Right ventricle myocardium superior (tissue), 1 donor: ENCODE measurements around the gene LKAAEAR1. TPM values are rescaled to one million over a fixed set of nuclear protein-coding genes. Genes with fewer than 3 reads are reported as not detected.

Experiments used
- ATAC-seq: fragments of 200-7000 bp; cut with Tn5 transposase; one replicate; pipeline ENCODE4 v1.9.1; 2020; ENCODE audit warnings: mild to moderate bottlenecking; ENCODE audit not compliant: poor library complexity
- DNase-seq: peaks from one replicate; pipeline ENCODE4 v3.0.0-alpha.2; 2020
- intact Hi-C: fragments of 100-400 bp; cut with DNase I; formaldehyde crosslinking; loops from one replicate; pipeline ENCODE4 v1.11.2; 2022
- total RNA-seq: library from RNA; stranded (reverse); fragmentation: NEBNext Ultra II Directional; extraction: Animal tissue kit (Norgen Biotek cat#: 25700); gene quantifications from one replicate; pipeline ENCODE4 v1.2.1, GENCODE V29; 2021
- donor health status: DM: no; HTN: yes; CAD: no; lungs with severe emphysema.

The LKAAEAR1 gene
- total RNA-seq, 1 donor from 2014 or later, result not detected

DNA sequence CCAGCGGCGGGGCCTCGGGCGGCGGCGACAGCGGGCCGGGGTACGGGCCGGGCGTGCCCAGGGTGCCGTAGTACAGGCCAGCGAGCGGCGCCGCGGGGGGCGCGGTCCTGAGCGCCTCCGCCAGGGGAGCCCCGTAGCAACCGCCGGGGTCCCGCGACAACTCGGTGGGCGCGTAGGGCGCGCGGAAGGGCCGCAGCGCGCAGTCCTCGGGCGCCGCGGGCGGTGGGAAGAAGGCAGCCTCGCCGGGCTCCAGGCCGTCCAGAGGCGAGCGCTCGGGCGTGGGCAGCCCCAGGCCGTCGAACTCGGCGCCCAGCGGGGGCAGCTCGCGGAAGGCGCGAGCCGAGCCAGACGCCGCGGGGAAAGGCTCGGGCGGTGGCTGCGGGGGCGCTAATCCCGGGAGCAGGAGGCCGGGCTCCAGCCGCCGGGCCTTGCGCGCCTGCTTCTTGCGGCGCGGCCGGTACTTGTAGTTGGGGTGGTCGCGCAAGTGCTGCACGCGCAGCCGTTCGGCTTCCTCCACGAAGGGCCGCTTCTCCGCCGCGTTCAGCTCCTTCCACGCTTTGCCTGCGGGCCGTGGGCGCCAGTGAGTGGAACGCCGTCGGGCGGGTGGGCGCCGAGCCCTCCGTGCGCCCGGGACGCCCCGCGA, 35.7 kb downstream of the LKAAEAR1 start:
- no peak for DNase-seq
- ATAC-seq, result no peak

DNA sequence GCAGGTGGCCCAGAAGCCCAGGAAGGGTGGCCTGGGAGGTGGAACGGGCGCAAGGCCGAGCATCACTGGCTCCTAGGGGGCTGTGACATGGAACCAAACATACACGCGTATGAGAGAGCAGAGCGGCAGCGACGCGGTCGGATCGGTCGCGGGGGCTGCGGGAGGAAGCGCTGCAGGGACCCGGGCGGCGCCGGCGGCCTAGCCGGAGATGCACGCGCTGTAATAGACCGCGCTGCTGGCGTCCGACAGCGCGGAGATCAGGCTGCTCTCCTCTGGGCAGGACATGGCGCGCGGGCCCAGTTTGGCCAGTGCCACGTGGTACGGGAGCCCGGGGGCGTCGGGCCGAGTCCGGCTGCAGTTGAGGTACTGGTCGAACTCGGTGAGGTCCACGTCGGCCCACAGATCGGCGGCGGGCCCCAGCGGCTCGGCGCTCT, 36.2 kb downstream of the LKAAEAR1 start:
- ATAC-seq, result no peak
- intact Hi-C loops, result loop anchor here (10.0 kb wide), 1 partner anchor 67 kb away; no protein-coding TSS in a partner anchor
- DNase-seq, result no peak

More for the DNA sequence above, 35.7 kb downstream of the LKAAEAR1 start:
- intact Hi-C loops, result loop anchor here (10.0 kb wide), 1 partner anchor 66 kb away; no protein-coding TSS in a partner anchor

GRCh38 chr20:64047046-64047389, 37.2 kb downstream of the LKAAEAR1 start:
- intact Hi-C loops, result loop anchor here (10.0 kb wide), 1 partner anchor 68 kb away; no protein-coding TSS in a partner anchor
- ATAC-seq, result no peak
- no peak for DNase-seq

DNA sequence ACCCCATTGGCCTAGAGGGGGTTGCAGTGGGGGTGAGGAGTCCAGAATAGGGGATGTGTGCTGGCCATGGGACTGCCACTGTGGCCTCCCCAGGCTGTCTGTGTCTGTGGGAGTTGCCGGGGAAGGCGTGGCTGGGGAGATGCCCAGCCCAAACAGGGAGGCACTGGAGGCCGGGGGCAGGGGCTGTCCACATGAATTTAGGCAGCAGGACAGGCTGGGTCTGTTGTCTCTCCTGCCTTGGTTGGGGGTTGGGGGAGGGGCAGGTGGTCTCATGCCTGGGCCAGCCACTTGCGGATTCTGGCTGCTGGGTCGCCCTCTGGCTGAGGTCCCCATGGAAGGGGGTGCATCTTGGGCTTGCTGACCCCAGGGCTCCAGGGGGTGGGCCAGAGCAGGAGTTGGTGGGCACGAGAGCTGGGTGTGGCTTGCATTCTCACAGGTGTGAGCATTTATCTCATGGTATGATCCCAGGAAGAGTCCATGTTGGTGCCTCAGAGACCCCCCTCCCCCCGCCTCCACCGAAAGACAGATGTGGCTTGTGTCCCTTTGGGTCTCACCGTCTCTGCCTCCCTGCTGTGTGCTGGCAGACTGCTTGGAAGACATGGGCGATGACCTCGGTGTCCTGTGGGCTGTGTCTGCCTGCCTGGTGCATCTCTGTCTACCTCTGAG, 38.7 kb downstream of the LKAAEAR1 start:
- peak; percentile 5 for ATAC-seq
- intact Hi-C loops, result loop anchor here (10.0 kb wide), 1 partner anchor 69 kb away; no protein-coding TSS in a partner anchor
- DNase-seq, result no peak

GRCh38 chr20:64044484-64045247, 39.5 kb downstream of the LKAAEAR1 start:
- ATAC-seq, result peak; percentile 36
- intact Hi-C loops, result loop anchor here (10.0 kb wide), 1 partner anchor 70 kb away; no protein-coding TSS in a partner anchor

DNA sequence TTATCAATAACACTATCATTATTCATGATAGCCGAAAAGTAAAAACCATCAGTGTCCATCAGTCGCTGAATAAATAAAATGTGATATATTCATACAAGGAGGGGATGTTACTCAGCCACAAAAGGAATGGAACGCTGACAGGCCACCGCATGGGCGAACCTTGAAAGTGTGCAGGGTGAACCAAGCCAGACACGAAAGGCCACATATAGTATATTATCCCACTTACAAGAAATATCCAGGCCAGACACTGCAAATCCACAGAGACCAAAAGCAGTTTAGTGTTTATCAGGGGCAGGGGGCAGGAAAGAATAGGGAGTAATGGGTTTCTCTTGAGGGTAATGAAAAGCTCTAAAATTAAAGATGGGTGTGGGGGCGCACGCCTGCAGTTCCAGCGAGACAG, 40.4 kb downstream of the LKAAEAR1 start:
- DNase-seq (no peak), ATAC-seq (no peak)
- intact Hi-C loops, result loop anchor here (10.0 kb wide), 1 partner anchor 71 kb away; no protein-coding TSS in a partner anchor

More at GRCh38 chr20:64044484-64045247, 39.5 kb downstream of the LKAAEAR1 start:
- no peak for DNase-seq

DNA sequence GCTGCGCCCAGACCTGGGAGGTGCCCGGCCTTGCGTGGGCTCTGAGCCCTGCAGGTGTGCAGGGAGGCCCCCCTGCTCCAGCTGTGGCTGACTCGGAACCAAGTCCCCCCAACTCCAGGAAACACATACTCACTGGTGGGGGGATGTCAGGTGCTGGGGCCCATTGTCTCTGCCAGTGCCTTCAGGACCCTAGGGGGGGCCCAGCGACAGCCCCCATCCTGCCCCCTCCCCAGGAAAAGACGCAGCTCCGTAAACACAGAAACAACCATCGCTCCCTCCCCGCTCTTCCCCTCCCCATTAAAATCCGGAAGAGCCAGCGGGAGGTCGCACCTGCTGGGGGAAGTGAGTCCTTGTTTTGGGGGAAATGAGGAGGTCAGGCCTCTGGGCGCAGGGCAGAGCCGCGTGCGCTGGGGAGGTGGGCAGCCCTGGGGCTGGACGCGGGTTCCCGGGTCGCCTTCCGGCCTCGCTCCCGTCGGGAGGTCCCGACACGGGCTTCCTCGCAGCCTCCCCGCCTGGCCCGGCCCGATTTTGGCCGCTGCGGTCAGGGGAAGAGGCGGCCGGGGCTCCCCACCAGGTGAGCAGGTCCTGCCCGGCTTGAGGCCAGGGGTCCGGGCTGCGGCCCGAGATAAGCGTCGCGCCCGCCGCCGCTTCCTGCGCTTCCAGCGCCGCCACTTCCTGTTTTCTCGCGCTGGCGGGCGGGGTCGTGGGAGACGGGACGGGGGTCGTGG, 42.0 kb downstream of the LKAAEAR1 start:
- no peak for DNase-seq
- ATAC-seq, result no peak
- intact Hi-C loops, result loop anchor here (10.0 kb wide), 1 partner anchor 73 kb away; no protein-coding TSS in a partner anchor

GRCh38 chr20:64041781-64042053, 42.5 kb downstream of the LKAAEAR1 start:
- DNase-seq (no peak), ATAC-seq (no peak)
- intact Hi-C loops, result loop anchor here (10.0 kb wide), 1 partner anchor 73 kb away; no protein-coding TSS in a partner anchor

DNA sequence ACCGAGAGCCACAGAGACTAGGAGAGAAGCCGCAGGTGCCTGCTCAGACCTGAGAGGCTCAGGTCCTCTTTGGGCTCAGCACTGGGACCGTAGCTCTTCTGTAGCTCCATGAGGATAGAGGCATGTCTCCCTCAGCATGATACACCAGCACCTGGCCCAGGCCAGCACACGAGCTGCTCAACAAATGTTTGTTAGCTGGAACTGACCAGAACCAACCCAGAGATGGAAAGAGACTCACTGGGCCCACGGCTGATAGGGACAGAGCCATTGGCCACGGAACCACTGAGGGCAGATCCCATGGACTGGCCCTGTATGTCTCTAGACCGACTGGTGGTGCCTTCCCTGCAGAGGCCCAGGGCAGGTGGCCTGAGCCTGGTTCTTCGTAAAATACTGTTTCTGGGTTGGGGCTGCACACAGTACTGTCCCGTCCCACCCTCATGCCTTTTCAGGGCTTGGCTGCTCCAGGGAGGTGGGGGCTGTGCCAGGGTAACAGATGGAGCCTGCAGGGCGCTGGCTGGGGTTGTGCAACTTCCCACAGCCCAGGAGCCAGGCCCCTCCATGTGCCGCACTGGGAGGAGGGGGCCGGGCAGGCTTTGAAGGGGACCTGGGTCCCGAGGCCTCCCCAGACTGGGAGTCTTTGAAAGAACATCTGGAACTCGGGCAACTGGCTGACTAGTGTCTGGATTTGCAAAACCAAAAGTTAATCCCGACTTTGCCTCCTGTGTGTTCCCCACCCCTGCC, 43.0 kb downstream of the LKAAEAR1 start:
- intact Hi-C loops, result loop anchor here (10.0 kb wide), 1 partner anchor 74 kb away; no protein-coding TSS in a partner anchor

DNA sequence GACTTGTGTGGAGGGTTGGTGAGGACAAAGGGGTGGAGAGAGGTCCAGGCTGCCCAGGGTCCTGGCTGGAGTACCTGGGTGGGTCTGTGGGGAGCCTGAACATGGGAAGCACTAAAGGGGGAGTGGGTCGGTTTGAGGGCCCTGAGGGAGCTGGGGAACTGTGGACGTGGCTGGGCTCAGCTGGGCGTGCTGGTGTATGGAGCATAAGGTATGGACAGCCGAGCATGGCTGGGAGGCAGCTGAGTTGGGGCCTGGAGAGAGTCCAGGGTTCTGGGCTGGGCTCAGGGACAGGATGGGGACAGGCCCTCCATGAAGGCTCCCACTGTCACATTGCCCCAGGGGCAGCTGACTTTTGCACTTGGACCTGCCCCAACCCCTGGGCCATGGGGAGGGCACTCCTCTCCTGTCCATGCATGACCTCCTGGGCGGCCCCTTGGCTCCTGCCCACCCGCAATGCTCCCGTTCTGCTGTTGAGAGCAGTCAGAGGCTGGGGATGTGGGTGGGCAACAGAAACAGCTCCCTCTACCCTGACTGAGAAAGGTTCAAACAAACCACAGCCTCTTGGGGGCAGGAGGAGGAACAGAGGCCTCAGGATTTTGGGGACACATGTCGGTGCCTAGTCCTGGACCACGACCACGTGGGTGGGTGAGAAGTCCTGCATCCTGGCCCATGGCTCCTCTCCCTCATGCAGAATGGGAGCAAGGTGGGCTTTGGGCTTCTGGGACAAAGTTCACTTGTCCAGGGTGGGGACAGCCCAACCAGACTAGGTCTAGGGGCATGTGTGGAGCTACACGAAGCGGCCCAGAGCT, 43.8 kb downstream of the LKAAEAR1 start:
- intact Hi-C loops, result loop anchor here (10.0 kb wide), 1 partner anchor 74 kb away; no protein-coding TSS in a partner anchor
- DNase-seq (no peak), ATAC-seq (no peak)

More for the DNA sequence above, 43.0 kb downstream of the LKAAEAR1 start:
- no peak for ATAC-seq
- no peak for DNase-seq

GRCh38 chr20:64039293-64040160, 44.7 kb downstream of the LKAAEAR1 start:
- intact Hi-C loops, result loop anchor here (10.0 kb wide), 1 partner anchor 75 kb away; no protein-coding TSS in a partner anchor
- DNase-seq (no peak), ATAC-seq (peak; percentile 36)

GRCh38 chr20:64038565-64039292, 45.5 kb downstream of the LKAAEAR1 start:
- intact Hi-C loops, result no loop called here
- peak; percentile 85 for DNase-seq
- peak; percentile 92 for ATAC-seq

DNA sequence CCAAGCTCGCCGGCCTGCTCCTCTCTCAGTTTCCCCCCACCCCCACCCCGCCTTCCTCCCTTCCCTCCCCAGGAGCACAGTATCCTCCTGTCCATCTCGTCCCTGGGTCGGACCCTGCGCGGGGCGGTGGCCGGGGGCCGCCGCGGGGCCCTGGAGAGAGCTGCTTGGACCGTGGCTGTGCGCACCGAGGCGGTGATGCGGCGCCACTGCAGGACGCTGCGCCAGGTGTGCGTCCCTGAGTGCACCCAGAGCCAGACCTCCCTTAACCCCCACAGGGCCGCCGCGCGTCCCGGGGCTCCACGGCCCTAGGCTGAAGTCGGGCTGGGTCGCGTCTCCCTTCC, 46.0 kb downstream of the LKAAEAR1 start:
- DNase-seq (no peak), ATAC-seq (no peak)
- intact Hi-C loops, result no loop called here

GRCh38 chr20:64037498-64038213, 46.5 kb downstream of the LKAAEAR1 start:
- DNase-seq (no peak), ATAC-seq (no peak)
- intact Hi-C loops, result no loop called here

DNA sequence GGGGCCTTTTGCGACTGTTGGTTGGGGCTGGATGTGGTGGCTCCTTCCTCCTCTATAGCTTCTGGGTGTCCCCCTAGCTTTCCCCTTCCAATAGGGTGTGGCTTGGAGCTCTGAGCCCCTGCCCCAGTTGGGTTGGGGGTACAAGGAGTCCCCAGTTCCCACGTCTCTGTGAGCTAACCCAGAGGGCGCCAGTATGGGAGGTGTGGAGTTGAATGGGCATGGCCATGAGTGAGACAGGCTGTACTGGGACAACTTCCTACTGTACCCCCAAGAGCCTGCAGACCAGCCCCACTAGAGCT, 47.0 kb downstream of the LKAAEAR1 start:
- intact Hi-C loops, result no loop called here
- no peak for ATAC-seq
- no peak for DNase-seq
